ENCODE measurements around the gene PROX1.

- TF ChIP-seq CTCF (IDR thresholded peaks at IDR 0.05) = no peak
- no peak for TF ChIP-seq EZH2phosphoT487 (IDR thresholded peaks at IDR 0.05)
These were observed 88.4 kb downstream of the PROX1 start for GRCh38 chr1:214075999-214076707.

Data from neural progenitor cell (in vitro differentiated cells).